Type B pancreatic cell (in vitro differentiated cells): ENCODE data around the gene NEURL1B. TPM values are rescaled to one million over a fixed set of nuclear protein-coding genes. Genes with fewer than 3 reads are reported as not detected.

Source experiments
- DNase-seq: peaks from one replicate; pipeline ENCODE4 v3.0.0; 2021; ENCODE audit warnings: mixed read lengths; ENCODE audit not compliant: unreplicated experiment; ENCODE audit errors: extremely low spot score
- H3K27ac Mint-ChIP-seq: 2 replicates; pipeline ENCODE4 v1.8.0; 2021; ENCODE audit warnings: mild to moderate bottlenecking, mixed read lengths
- H3K27me3 Mint-ChIP-seq: 2 replicates; pipeline ENCODE4 v1.8.0; 2021; ENCODE audit warnings: mixed read lengths
- H3K36me3 Mint-ChIP-seq: 2 replicates; pipeline ENCODE4 v1.8.0; 2021; ENCODE audit warnings: mixed read lengths
- H3K4me1 Mint-ChIP-seq: one replicate; pipeline ENCODE4 v1.8.0; 2021; ENCODE audit warnings: mixed read lengths; ENCODE audit not compliant: unreplicated experiment
- H3K4me3 Mint-ChIP-seq: 2 replicates; pipeline ENCODE4 v1.8.0; 2021; ENCODE audit warnings: mild to moderate bottlenecking, mixed read lengths
- H3K9me3 Mint-ChIP-seq: 2 replicates; pipeline ENCODE4 v1.8.0; 2021; ENCODE audit warnings: mixed read lengths
- CTCF ChIP-seq: fragments of 200-600 bp; sonication (generic); conservative IDR thresholded peaks from 2 replicates; pipeline ENCODE4 v1.5.0; 2021; ENCODE audit warnings: antibody characterized with exemption, mild to moderate bottlenecking
- total RNA-seq: library from RNA; stranded (reverse); gene quantifications from 2 replicates; pipeline ENCODE4 v1.2.1, GENCODE V29; 2021; ENCODE audit warnings: low replicate concordance

NEURL1B gene
- total RNA-seq, 1 donor from 2014 or later, result 7.6 TPM

- DNase-seq, result no peak
- H3K4me1 Mint-ChIP-seq, result peaks cover 11% of the 10 kb centered on the region
- no peak overlapping the region for H3K27ac Mint-ChIP-seq
- H3K4me3 Mint-ChIP-seq, result no peak overlapping the region
- no peaks in the 10 kb centered on the region for H3K27me3 Mint-ChIP-seq
- TF ChIP-seq CTCF, result no peak
- H3K9me3 Mint-ChIP-seq, result no peaks in the 10 kb centered on the region
- H3K36me3 Mint-ChIP-seq, result peaks cover 7% of the 10 kb centered on the region
Observed at GRCh38 chr5:172658391-172658790, 17.3 kb downstream of the NEURL1B start.

GRCh38 chr5:172658961-172659501 is 18.0 kb downstream of the NEURL1B start:
- peaks cover 7% of the 10 kb centered on the region for H3K36me3 Mint-ChIP-seq
- no peak for TF ChIP-seq CTCF
- no peaks in the 10 kb centered on the region for H3K9me3 Mint-ChIP-seq
- DNase-seq, result no peak
- no peak overlapping the region for H3K4me3 Mint-ChIP-seq
- peak overlapping the region; percentile 86 for H3K27ac Mint-ChIP-seq
- H3K27me3 Mint-ChIP-seq, result no peaks in the 10 kb centered on the region
- peaks cover 15% of the 10 kb centered on the region for H3K4me1 Mint-ChIP-seq

- H3K36me3 Mint-ChIP-seq, result peaks cover 7% of the 10 kb centered on the region
- peaks cover 19% of the 10 kb centered on the region for H3K4me1 Mint-ChIP-seq
- TF ChIP-seq CTCF, result no peak
- H3K27ac Mint-ChIP-seq, result peak overlapping the region; percentile 86
- H3K9me3 Mint-ChIP-seq, result no peaks in the 10 kb centered on the region
- no peaks in the 10 kb centered on the region for H3K27me3 Mint-ChIP-seq
- no peak for DNase-seq
- H3K4me3 Mint-ChIP-seq, result no peak overlapping the region
Observed at GRCh38 chr5:172659570-172659908, 18.5 kb downstream of the NEURL1B start.

- H3K27me3 Mint-ChIP-seq, result no peaks in the 10 kb centered on the region
- no peak for TF ChIP-seq CTCF
- H3K4me3 Mint-ChIP-seq, result no peak overlapping the region
- no peaks in the 10 kb centered on the region for H3K9me3 Mint-ChIP-seq
- peaks cover 24% of the 10 kb centered on the region for H3K4me1 Mint-ChIP-seq
- DNase-seq, result peak; percentile 75
- peaks cover 7% of the 10 kb centered on the region for H3K36me3 Mint-ChIP-seq
- H3K27ac Mint-ChIP-seq, result peak overlapping the region; percentile 86
Observed at GRCh38 chr5:172659909-172660628, 19.0 kb downstream of the NEURL1B start.

GRCh38 chr5:172660974-172661373 is 19.9 kb downstream of the NEURL1B start:
- no peaks in the 10 kb centered on the region for H3K9me3 Mint-ChIP-seq
- TF ChIP-seq CTCF, result no peak

More at GRCh38 chr5:172660974-172661373, 19.9 kb downstream of the NEURL1B start:
- no peak overlapping the region for H3K4me3 Mint-ChIP-seq
- H3K27ac Mint-ChIP-seq, result peak overlapping the region; percentile 86
- no peak for DNase-seq
- peaks cover 25% of the 10 kb centered on the region for H3K4me1 Mint-ChIP-seq
- H3K27me3 Mint-ChIP-seq, result no peaks in the 10 kb centered on the region
- peaks cover 1% of the 10 kb centered on the region for H3K36me3 Mint-ChIP-seq
